Frontal cortex (tissue), 4 donors: ENCODE measurements around the gene ZDHHC1. TPM values are rescaled to one million over a fixed set of nuclear protein-coding genes. Genes with fewer than 3 reads are reported as not detected.
A peak's percentile ranks its signal among the peaks of the same experiment; 100 is the strongest.

ENCODE experiments used
- DNase-seq, 2 donors: peaks; one replicate each; pipeline ENCODE4 v3.0.0; 2012; ENCODE audit warnings: low spot score in 2 of 2
- FAIRE-seq: peaks from 2 replicates; lab custom pipeline; 2012; peaks lifted over from hg19 to GRCh38; lab: Jason Lieb, UNC
- total RNA-seq: library from RNA; depleted of rRNA; stranded (reverse); fragments of >200 nt; gene quantifications from one replicate; pipeline ENCODE4 v1.2.3, GENCODE V29; 2014
- donor health status: control.
- donor health status: control.
- donor health status: control.

The ZDHHC1 gene
- total RNA-seq, 1 donor from 2014 or later = 1.2 TPM

DNA sequence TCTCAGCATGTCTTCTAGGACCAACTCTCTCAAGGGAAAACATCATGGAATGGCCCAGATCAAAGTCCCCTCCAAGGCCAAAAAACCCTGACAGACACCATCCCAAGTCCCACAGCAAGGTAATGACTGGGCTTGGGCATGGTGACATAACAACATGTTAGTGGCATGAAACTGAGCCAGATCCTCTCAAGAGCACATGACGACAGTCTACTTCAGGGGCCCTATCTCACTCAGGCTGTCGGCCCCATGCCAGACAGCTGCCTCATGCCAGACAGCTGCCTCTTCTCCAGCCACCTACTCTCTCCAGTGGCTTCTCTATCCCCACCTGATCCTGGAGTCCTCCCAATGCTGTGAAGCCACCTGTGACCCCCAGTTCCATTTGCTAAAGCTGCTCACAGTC is 33.1 kb upstream of the ZDHHC1 start:
- FAIRE-seq (no peak), DNase-seq (no peak)

DNA sequence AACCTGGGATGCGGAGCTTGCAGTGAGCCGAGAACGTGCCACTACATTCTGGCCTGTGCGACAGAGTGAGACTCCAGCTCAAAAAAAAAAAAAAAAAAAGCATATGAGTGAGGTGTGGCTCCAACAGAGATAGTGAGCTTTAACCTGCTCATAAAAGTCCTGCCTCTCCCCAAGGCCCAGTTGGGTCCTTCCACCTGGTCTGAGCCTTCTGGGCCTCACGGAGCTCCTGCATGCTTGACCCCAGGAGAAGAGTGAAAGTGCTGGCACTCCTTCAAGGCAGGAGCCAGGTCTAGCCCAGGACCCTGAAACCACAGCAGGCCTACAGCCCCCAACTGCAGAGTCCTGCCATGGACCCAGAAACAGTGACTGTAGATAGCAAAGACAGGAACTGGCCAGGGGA is 32.3 kb upstream of the ZDHHC1 start:
- DNase-seq (no peak), FAIRE-seq (no peak)

DNA sequence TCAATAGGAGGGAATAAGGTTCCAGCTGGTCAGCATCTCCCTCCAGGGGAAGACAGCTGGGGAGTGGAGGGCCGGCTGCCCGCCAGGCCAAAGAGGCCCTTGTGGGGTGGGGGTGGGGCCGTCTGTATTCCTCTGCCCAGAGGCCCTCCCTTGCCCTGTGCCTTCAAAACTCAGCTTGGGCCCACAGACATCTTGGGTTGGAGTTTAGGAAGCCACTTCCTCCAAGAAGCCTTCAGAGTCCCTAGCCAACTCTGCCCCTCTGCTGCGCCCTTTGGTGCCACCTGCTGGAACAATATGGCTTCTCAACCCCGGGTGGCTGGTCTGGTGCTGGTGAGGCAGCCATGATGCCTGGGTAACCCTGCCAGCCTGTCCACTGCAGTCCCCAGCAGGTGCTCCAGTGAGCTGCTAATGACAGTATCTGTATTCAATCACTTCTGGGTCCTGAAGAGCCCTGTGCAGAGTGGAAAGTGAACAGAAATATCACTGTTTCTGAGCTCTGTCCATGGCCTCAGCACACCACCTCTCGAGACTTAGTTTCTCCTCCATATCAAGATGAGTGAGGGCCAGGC is 31.3 kb upstream of the ZDHHC1 start:
- no peak for DNase-seq
- no peak for FAIRE-seq

DNA sequence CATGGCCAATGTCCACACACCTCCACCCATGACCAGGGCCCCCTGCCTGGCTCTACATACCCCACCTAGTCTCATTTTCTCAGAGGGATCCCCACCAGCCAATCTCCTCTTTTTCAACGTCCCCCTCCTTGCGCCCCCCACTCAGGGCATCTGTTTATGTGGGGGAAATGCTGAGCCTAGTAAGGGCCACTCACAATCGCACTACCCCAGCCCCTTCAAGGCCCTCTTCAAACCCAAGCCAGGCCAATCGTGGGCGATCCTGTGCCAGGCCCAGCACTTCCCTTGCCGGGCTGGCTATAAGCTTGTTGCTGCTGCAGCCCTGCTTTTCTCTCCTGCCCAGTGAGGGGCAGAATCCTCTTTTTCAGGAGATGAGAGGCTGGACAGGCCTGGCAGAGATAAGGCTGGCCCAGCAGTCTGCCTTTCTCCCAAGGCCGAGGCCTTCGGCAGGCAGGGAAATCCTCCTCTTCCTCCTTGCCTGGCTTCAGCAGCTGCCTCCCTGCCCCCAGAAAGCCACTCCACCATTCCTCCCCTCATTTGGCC is 30.8 kb upstream of the ZDHHC1 start:
- no peak for DNase-seq
- FAIRE-seq = no peak

DNA sequence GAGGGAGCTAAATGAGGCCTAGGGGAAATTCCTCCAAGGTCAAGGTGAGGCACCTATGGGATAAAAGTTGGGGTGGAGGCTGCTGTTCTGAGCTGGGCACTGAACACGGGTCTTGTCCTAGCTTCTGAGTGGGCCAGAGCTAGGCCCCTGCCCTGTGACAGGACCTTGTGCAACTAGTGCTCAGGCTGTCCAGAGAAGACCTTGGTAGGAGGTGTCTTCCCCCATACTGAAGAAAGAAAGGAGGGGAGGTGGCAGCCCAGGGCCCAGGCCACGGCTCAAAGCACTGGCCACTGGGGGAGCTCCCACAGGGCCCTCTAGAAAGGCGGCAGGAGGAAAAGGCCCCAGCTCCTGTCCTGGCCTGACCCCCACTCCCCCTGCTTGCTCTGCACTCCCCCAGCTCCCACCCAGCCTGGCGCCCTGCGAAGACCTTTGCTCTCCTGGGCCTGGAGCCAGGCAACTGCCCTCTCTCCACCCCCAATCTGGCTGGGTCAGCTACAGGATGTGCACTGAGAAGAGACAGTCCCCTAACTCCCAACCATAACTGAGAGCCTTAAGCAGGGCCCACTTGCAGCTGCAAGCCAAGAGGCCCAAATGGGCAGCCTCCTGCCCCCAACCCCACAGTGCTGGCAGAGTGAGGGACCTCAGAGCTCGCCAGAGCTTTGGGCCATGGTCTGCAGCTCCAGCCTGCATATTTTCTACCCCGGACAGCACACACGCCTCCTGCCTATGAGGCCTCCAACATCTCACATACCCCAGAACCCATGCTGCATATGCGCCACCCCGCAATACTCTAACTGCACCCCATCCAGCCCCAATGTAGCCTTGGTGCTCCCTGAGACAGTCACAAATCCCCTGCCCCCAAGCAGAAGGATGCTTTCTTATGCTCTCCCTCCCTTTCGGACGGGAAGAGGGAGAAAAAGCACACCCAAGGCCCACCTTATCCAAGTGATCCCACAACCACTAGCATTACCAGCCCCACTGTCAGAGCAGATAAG is 29.9 kb upstream of the ZDHHC1 start:
- no peak for FAIRE-seq
- DNase-seq = no peak

DNA sequence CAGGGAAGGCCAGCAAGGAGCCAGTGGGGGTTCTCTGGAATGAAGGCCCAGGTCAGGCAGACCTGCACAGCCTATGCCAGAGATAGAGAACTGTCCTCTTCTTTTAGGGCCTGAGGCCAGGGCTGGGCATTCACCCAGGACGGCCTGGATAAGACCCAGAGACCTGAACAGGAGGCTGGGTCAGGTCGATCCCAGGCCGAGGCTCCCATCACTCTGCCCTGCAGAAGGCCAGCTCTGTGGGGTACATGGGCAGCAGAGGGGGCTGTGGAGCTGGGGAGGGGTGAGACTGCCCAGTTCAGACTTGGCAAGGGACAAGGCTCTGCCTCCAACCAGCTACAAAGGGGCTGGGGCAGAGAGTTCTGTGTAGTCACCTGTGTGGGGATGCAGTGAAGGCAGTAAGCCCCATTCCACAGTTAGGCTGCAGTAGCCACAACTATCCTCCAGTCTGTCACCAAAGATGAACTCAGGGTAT is 29.2 kb upstream of the ZDHHC1 start:
- FAIRE-seq = no peak

DNA sequence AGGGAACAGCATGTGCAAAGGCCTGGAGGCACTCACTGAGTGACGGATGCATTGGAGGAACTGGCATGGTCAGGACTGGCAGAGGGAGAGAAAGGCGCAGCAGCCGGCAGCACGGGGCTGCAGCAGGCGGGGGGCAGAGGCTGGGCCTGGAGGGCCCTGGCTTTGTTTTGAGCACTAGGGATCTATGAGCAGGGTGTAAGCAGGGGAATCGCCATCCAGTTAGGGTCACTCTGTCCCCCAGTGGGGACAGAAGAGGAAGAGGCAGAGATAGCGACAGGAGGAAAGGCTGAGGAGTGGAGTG is 28.8 kb upstream of the ZDHHC1 start:
- FAIRE-seq (no peak), DNase-seq (no peak)

More for the DNA sequence above, 29.2 kb upstream of the ZDHHC1 start:
- no peak for DNase-seq

DNA sequence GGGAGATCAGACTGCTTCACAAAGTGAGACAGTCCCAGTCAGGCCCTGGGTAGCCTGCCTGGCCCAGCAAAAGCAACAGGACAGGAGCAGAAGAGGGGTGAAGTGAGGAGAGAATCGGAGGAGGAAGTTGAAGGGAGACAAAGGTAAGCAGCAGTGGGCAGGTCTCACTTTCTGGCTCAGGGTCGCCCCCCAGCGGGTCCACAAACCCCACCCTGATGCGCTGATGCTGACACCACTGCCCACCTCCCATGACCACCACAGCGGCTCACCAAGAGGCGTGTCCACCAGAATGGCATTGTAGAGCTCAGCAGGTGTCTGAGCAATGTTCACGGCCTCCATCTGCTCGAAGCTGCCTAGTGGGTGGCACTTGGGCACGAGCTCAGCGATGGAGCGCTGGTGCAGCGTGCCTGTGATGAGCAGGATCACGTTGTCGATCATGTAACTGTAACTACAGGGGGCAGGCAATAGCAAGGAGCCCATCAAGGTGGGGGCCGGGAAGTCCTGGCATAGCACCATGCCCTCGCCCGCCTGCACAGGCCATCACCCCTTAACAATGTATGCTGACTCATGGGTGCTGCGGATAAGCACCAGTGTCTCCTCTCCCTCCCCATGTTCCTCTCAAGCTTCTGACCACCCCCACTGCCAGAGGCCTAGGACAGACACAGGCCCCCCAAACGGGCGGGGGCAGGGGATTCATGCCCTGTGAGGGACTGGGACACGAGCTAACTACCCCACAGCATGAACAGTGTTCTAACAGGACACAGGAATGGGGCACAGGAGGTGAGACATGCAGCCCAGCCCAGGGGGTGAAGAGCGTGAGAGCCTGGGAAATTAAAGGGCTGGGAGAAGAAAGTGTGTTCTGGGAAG is 28.2 kb upstream of the ZDHHC1 start:
- FAIRE-seq (no peak), DNase-seq (no peak)

DNA sequence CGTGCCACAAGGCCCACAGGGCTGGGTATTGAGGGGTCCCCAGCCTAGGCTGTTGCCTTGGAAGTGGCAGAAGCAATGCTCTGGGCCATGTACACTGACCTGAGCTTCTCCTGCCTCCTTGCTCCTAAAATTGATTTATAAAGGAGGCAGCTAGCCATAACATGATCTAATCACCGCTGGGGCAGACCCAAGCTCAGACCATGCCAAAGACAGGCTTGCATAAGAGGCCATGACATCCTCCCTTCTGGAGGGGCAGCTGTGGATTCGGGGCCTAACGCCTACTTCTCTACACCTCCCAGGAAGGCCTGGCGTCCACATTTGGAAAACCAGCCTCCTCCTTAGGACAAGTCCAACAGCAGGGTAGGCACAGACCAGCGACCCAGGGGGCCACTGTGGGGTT is 27.0 kb upstream of the ZDHHC1 start:
- FAIRE-seq = no peak
- no peak for DNase-seq

DNA sequence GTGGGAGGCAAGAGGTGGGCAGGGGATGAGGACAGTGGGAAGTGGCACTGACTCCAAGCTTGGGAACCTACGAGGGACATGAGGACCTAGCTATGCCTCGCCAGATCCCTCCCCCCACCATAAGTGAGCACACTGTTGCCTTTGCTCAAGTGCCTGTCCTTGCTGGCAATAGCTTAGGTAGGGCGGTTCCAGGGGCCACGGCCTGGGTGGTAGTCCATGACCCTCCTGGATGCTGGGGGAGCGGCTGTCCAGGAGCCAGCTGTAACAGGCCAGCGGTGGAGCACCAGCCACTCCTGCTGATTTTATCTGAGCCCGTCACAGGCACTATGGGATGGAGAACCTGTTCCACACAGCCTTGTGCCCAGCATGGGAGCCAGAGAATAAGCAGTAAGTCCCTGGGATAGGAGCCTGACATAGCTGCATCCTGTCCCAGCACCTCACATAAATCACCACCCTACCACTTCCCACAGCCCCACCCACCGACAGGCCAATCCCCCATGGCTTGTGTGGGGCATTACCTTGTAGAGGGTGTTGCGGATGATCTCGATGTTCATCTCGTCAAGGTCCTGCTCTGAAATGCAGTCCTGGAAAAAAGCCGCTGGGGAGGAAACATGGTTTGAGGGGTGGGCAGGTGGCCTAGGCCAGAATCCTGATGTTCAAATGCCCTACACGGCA is 26.4 kb upstream of the ZDHHC1 start:
- no peak for FAIRE-seq
- no peak for DNase-seq

DNA sequence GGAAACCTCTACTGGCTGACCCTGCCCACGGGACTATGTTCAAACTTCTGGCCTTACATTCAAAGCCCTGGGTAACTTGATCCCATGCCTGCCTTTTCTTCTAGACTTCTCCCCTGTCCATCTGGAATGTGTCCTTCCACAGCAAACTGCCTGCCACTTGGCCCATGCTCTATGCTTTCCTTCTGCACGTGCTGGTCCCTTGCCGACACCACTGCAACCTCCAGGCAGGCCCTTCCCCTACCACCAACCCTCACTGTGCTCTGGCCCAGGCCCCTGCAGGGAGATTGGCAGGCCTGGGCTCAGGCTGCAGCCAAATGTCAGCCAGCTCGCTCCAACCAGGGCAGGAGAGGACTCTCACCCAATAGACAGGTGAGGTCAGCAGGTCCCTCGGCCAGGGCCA is 25.6 kb upstream of the ZDHHC1 start:
- FAIRE-seq (no peak), DNase-seq (no peak)

DNA sequence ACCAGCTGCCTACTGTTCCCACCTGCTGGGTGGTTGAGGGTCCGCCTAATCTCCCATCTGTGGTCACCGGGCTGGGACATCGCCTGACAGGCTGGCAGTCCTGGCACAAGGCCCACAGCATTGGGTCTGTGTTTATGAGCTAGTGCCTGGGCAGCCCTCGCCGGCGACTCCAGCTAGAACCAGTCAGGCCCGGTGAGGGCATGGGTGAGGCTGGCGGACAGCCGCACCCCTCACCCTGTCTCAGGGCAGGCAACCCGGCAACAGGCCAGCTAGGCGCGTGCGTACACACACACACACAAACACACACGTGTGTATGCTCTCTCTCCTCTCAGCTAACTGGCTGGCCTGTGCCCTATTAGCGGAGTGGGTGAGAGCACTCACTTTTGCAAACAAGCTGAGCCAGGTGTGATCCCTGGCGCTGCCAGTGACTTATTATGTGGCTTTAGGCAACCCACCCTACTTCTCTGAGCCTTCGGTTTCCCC is 25.0 kb upstream of the ZDHHC1 start:
- FAIRE-seq (no peak), DNase-seq (peak in 1 of 2 donors; percentile 63)

DNA sequence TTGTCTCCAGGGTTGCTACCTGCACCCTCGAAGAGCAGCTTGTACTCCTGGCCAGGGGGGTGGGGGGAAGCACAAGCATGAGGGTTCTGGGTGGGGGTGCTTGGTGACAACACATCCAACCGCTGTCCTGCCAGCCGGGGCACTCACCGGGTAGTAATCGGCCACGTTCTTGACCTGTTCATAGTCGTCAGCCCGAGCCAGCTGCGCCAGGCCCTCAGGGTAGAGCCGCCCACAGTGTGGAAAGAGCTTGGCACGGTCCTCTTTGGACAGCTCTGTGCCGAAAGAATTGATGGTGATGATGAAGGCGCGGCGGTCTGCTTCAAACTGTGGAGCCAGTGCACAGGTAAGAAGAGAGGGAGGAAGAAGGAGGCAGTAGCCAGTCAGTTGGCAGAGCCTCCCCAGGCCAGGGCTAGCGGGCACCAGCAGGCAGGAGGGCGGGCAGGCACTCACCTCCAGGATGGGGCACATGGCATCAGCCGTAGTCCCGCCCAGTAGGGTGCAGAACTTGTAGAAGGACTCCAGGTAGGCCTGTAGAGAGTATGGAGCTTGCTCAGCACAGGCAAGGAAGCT is 22.6 kb upstream of the ZDHHC1 start:
- DNase-seq = no peak

DNA sequence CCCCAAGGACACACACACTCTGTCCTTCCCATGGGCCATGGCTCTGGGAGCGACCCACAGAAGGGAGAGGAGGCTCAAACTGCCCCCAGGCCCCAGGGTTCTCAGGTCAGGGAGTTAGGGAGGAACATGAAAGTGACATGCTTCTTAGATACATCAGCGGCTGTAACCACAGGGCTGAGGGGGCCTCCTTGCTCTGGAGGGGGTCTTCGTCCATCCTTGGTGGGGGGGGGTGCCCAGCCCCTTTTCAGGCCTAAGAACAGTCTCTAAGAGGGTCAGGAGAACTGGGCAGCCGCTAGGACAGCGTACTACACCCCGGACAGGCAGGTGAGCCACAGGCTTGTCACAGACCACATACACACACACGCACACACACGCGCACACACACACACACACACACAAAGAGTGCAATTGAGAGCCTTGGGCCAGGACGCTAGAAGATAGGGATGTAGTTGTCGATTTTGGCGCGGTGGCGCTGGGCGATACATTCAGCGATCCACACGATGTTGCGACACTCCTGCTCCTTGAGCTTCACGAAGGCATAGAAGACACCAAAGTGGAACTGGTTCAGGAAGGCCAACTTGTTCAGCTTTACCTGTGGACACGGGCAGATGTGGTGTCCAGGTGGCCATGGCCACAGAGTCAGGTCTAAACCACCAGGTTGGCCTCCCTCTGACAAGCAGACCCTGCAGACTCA is 22.0 kb upstream of the ZDHHC1 start:
- no peak for DNase-seq
- FAIRE-seq = no peak

More for the DNA sequence above, 22.6 kb upstream of the ZDHHC1 start:
- FAIRE-seq = no peak

DNA sequence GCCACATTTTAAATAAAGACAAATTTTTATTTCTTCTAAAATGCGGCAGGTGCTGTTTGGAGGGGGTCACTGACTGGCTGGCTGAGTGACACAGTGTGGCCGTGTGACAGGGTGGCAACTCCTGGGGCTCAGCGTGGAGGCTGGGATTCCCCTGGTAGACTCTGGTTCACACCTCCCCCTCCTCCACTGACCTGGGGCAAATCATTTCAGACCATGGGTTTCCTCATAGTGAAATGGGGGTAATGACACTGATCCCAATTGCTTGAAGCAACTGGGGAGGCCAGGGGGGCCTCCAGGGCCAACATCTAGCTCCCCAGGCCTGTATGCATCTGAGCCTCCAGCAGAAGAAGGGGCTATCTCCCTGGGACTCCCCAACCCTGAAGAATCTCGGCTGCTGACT is 21.2 kb upstream of the ZDHHC1 start:
- FAIRE-seq = no peak

DNA sequence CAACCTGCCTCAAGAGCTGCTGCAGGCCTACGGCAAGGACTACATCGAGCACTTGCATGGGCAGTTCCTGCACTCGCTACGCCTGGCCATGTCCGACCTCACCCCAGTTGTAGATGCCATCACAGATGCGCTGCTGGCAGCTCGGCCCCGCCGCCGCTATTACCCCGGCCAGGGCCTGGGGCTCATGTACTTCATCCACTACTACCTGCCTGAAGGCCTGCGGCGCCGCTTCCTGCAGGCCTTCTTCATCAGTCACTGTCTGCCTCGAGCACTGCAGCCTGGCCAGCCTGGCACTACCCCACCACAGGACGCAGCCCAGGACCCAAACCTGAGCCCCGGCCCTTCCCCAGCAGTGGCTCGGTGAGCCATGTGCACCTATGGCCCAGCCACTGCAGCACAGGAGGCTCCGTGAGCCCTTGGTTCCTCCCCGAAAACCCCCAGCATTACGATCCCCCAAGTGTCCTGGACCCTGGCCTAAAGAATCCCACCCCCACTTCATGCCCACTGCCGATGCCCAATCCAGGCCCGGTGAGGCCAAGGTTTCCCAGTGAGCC is 20.4 kb upstream of the ZDHHC1 start:
- FAIRE-seq (no peak), DNase-seq (no peak)

More for the DNA sequence above, 21.2 kb upstream of the ZDHHC1 start:
- DNase-seq = no peak

DNA sequence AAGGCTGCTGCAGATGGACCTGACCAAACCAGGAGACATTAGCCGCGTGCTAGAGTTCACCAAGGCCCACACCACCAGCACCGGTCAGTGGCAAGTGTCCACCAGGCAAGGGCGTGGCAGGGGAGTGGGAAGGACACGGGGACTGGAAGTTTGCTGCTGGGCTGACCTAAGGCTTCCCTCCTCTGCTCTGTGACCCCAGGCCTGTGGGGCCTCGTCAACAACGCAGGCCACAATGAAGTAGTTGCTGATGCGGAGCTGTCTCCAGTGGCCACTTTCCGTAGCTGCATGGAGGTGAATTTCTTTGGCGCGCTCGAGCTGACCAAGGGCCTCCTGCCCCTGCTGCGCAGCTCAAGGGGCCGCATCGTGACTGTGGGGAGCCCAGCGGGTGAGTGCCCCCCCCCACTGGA is 19.5 kb upstream of the ZDHHC1 start:
- FAIRE-seq = no peak
- DNase-seq = no peak

DNA sequence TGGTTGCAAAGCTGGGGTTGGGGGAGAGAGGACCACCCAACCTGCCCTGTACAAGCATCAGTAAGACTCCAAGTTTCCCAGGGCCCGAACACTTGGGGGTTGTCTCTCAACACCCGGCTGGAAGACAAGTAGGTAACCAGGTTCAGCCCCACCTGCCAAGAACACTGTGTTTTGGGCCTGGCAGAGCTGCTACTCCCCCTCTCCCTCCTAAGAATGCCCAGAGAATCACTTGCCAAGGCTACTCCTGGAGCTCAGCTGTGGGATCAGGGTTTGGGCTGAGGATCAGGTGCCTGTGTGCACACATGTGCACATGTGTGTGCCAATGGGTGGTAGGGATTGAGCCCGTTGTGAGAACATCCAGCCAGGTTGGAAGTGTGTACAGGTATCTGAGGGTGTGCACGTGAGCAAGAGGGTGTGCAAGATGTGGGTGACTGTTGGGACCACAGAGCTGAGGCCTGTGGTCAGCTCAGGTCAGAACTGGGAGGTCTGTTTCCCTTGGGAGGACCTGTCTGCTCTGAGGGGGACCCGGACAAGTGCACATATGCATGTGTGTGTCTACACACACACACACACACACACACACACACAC is 16.9 kb upstream of the ZDHHC1 start:
- FAIRE-seq = no peak
- no peak for DNase-seq
